ENCODE data around the gene MROH2A. TPM values are rescaled to one million over a fixed set of nuclear protein-coding genes. Genes with fewer than 3 reads are reported as not detected.

The MROH2A gene
- total and polyA plus RNA-seq, 8 donors, result 1.1 to 4.0 (median 1.4) TPM; not detected in 5

- TF ChIP-seq EP300 (IDR thresholded peaks at IDR 0.05), result no peak
- TF ChIP-seq POLR2AphosphoS5 (IDR thresholded peaks at IDR 0.05), result no peak
- TF ChIP-seq CTCF (IDR thresholded peaks at IDR 0.05), result no peak
- no peak for TF ChIP-seq POLR2A (IDR thresholded peaks at IDR 0.05)
- H3K36me3 ChIP-seq, result peaks cover 0 to 27% (median 0%) of the 10 kb centered on the region in 4 donors
- H3K4me1 ChIP-seq, result peaks cover 0 to 6% (median 2%) of the 10 kb centered on the region in 4 donors
- 91 to 97% (median 94%) methylated on average over 14 of the region's 14 CpGs for whole genome bisulfite sequencing, 5 donors
- H3K27ac ChIP-seq, result no peak overlapping the region
- no peaks in the 10 kb centered on the region for H3K27me3 ChIP-seq
- no peak overlapping the region for H3K4me3 ChIP-seq
- peak in 1 of 2 donors; percentile 11 for DNase-seq
- no peaks in the 10 kb centered on the region for H3K9me3 ChIP-seq
- intact Hi-C loops (cut with DNase I; ENCODE audit: low total_unique reads), result no loop called here
These were observed 57.4 kb downstream of the MROH2A start for GRCh38 chr2:233835230-233836186.

DNA sequence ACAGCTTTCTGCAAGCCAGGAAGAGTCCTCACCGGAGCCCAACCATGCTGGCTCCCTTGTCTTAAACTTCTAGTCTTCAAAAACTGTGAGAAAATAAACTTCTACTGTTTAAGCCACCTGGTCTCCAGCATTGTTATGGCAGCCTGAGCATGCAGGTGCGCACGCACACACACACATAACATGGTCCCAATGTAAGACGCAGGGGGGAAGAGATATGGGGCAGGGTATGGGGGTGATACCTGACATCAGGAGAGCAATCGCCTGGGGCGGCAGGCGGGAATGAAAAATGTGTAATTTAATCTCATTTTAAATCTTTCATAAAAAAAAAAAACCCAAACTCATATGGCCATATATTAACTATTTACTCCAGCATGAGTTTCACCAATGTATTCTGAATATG is 58.2 kb downstream of the MROH2A start:
- Histone ChIP-seq H3K27me3 (no peaks in the 10 kb centered on the region), H3K4me1 (peaks cover 0 to 6% (median 2%) of the 10 kb centered on the region in 4 donors), H3K27ac (no peak overlapping the region), H3K36me3 (peaks cover 0 to 34% (median 0%) of the 10 kb centered on the region in 4 donors), H3K9me3 (no peaks in the 10 kb centered on the region), H3K4me3 (no peak overlapping the region)
- peak in 1 of 2 donors; percentile 14 for DNase-seq
- 93 to 99% (median 98%) methylated on average over 7 of the region's 7 CpGs for WGBS, 5 donors
- intact Hi-C loops (cut with DNase I; ENCODE audit: low total_unique reads), result no loop called here
- TF ChIP-seq POLR2A (IDR thresholded peaks at IDR 0.05) (no peak), CTCF (IDR thresholded peaks at IDR 0.05) (no peak), EP300 (IDR thresholded peaks at IDR 0.05) (no peak), POLR2AphosphoS5 (IDR thresholded peaks at IDR 0.05) (no peak)

DNA sequence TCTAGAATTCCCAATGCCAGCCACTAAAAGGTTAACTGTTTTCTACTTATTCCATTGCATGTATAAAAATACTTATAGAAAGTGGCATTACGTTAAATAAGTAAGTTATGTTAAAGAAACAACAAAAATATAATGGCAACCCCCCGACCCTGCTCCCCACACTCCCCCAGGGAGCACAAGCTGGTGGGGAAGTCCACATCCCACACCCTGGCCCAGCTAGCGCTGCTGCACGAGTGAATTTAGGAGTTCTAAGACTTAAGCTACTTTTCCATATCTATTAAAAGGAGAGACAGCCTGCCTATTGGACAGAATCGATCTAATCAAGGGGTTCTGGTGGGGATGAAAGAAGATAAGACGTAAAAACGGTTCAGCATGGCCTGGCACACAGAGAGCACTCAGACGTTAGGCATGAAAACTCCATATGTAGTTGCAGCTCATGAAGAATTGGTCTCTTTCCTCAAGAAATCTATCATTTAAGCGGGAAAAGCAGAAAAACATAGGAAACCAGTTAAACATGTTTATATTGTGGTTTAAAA is 59.6 kb downstream of the MROH2A start:
- TF ChIP-seq POLR2A (IDR thresholded peaks at IDR 0.05), result no peak
- no peak for TF ChIP-seq POLR2AphosphoS5 (IDR thresholded peaks at IDR 0.05)
- no peak for TF ChIP-seq EP300 (IDR thresholded peaks at IDR 0.05)
- no peak for TF ChIP-seq CTCF (IDR thresholded peaks at IDR 0.05)
- Histone ChIP-seq H3K4me3 (no peak overlapping the region), H3K4me1 (peaks cover 0 to 6% (median 2%) of the 10 kb centered on the region in 4 donors), H3K36me3 (peaks cover 0 to 40% (median 0%) of the 10 kb centered on the region in 4 donors), H3K27ac (no peak overlapping the region), H3K27me3 (no peaks in the 10 kb centered on the region), H3K9me3 (no peaks in the 10 kb centered on the region)
- no peak for DNase-seq
- 73 to 86% (median 75%) methylated on average over 9 of the region's 9 CpGs for WGBS, 5 donors
- intact Hi-C loops (cut with DNase I; ENCODE audit: low total_unique reads), result no loop called here

DNA sequence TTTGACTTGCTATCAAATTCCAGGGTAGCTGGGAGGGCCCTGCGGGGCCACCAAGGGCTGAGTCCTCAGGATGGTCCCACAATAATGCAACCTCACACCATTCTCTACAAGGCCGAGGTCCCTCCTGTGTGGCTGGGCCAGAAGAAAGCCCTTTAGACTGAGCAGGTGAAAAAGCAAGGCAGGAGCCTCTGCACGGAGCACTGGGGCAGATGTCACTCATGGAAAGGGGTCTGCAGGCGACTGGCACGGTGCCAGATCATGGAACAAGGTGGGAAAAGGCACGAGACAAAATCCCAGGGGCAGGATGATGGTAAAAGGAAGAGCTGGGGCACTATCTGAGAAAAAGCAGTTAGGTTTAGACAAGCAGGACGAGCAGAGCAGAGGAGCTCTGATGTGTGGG is 60.1 kb downstream of the MROH2A start:
- TF ChIP-seq POLR2AphosphoS5 (IDR thresholded peaks at IDR 0.05) (no peak), CTCF (IDR thresholded peaks at IDR 0.05) (no peak), POLR2A (IDR thresholded peaks at IDR 0.05) (no peak), EP300 (IDR thresholded peaks at IDR 0.05) (no peak)
- no peaks in the 10 kb centered on the region for H3K27me3 ChIP-seq
- H3K9me3 ChIP-seq, result no peaks in the 10 kb centered on the region
- peak in 1 of 2 donors; percentile 17 for DNase-seq
- no peak overlapping the region for H3K4me3 ChIP-seq
- peaks cover 0 to 1% (median under 1%) of the 10 kb centered on the region in 4 donors for H3K4me1 ChIP-seq
- H3K36me3 ChIP-seq, result peaks cover 0 to 40% (median 0%) of the 10 kb centered on the region in 4 donors
- WGBS, 5 donors, result 64 to 75% (median 68%) methylated on average over 7 of the region's 7 CpGs
- intact Hi-C loops (cut with DNase I; ENCODE audit: low total_unique reads), result no loop called here
- no peak overlapping the region for H3K27ac ChIP-seq

Data from stomach (tissue), 9 donors.